Fibroblast of skin of abdomen (primary cell): ENCODE measurements around the gene GPR50. TPM values are rescaled to one million over a fixed set of nuclear protein-coding genes. Genes with fewer than 3 reads are reported as not detected.

Experiments
- DNase-seq: peaks from one replicate; pipeline ENCODE4 v3.0.0-alpha.2; 2013
- polyA plus RNA-seq, 2 experiments: library from polyadenylated mRNA; unstranded; fragments of 120-200 nt; gene quantifications; one replicate each; pipeline ENCODE4 v1.2.1, GENCODE V29; 2013; ENCODE audit not compliant: insufficient read length in 2 of 2

GPR50 gene
- not detected for polyA plus RNA-seq (2013, experiment 1 of 2; ENCODE audit: insufficient read length)
- polyA plus RNA-seq (2013, experiment 2 of 2; ENCODE audit: insufficient read length), result not detected

GRCh38 chrX:151176231-151176750 is at the start of gene GPR50:
Gene GPR50, plus strand, starts transcription at chrX:151176584. Its CDS starts 138 bp downstream, at chrX:151176722.
- no peak for DNase-seq

GRCh38 chrX:151132531-151132930 is 43.9 kb upstream of the GPR50 start:
- no peak for DNase-seq

GRCh38 chrX:151151665-151152267 is 24.6 kb upstream of the GPR50 start:
- peak; percentile 43 for DNase-seq

GRCh38 chrX:151153086-151153485 is 23.3 kb upstream of the GPR50 start:
- DNase-seq, result peak; percentile 37

GRCh38 chrX:151153667-151154066 is 22.7 kb upstream of the GPR50 start:
- DNase-seq, result no peak

- no peak for DNase-seq
Measured at GRCh38 chrX:151155234-151155633, 21.1 kb upstream of the GPR50 start.

- DNase-seq, result no peak
Measured at GRCh38 chrX:151161690-151162089, 14.7 kb upstream of the GPR50 start.

GRCh38 chrX:151167791-151168345 is 8.5 kb upstream of the GPR50 start:
- no peak for DNase-seq

- DNase-seq, result no peak
Measured at GRCh38 chrX:151169783-151170182, 6.6 kb upstream of the GPR50 start.

GRCh38 chrX:151174581-151175282 is 1.7 kb upstream of the GPR50 start:
- no peak for DNase-seq

GRCh38 chrX:151175283-151176062 is 911 bp upstream of the GPR50 start:
- DNase-seq, result no peak

- no peak for DNase-seq
Measured at GRCh38 chrX:151177141-151178027, 1.0 kb downstream of the GPR50 start.

GRCh38 chrX:151178746-151179145 is 2.4 kb downstream of the GPR50 start:
- DNase-seq, result no peak

- DNase-seq, result no peak
Measured at GRCh38 chrX:151180400-151180799, 4.0 kb downstream of the GPR50 start.

- no peak for DNase-seq
Measured at GRCh38 chrX:151181088-151181487, 4.7 kb downstream of the GPR50 start.

GRCh38 chrX:151183233-151183753 is 6.9 kb downstream of the GPR50 start:
- no peak for DNase-seq

- DNase-seq, result no peak
Measured at GRCh38 chrX:151183912-151184565, 7.7 kb downstream of the GPR50 start.

- no peak for DNase-seq
Measured at GRCh38 chrX:151184705-151185104, 8.3 kb downstream of the GPR50 start.

GRCh38 chrX:151206871-151207270 is 30.5 kb downstream of the GPR50 start:
- no peak for DNase-seq

- peak; percentile 18 for DNase-seq
Measured at GRCh38 chrX:151225843-151226242, 49.5 kb downstream of the GPR50 start.

- no peak for DNase-seq
Measured at GRCh38 chrX:151226941-151227340, 50.6 kb downstream of the GPR50 start.
